HepG2 (cell line): ENCODE data around the gene SLC25A23. TPM values are rescaled to one million over a fixed set of nuclear protein-coding genes. Genes with fewer than 3 reads are reported as not detected.

Experiments
- AGO2 ChIP-seq: fragments of 200-400 bp; formaldehyde crosslinking; optimal IDR thresholded peaks from 2 replicates; pipeline ENCODE3; 2017; ENCODE audit warnings: mild to moderate bottlenecking, low read depth, low read length, moderate library complexity
- AKAP8 ChIP-seq: sonication (generic); formaldehyde crosslinking; IDR thresholded peaks from 2 replicates; pipeline ENCODE4 v1.5.1; 2020; ENCODE audit warnings: mild to moderate bottlenecking, missing genetic modification reagents
- ATF1 ChIP-seq: IDR thresholded peaks from 2 replicates; pipeline ENCODE4 v1.6.1; 2016; ENCODE audit warnings: mild to moderate bottlenecking, control low read depth
- CBX5 ChIP-seq: sonication (generic); formaldehyde crosslinking; IDR thresholded peaks from 2 replicates; pipeline ENCODE4 v1.4.0; 2020; ENCODE audit warnings: missing genetic modification reagents, borderline replicate concordance
- EEA1 ChIP-seq: sonication (generic); formaldehyde crosslinking; IDR thresholded peaks from 2 replicates; pipeline ENCODE4 v1.5.1; 2020; ENCODE audit warnings: mild to moderate bottlenecking, missing genetic modification reagents, borderline replicate concordance
- ELF3 ChIP-seq: IDR thresholded peaks from 2 replicates; pipeline ENCODE4 v1.6.1; 2016; ENCODE audit warnings: missing genetic modification reagents, missing compliant biosample characterization
- FOXK1 ChIP-seq: sonication (generic); formaldehyde crosslinking; IDR thresholded peaks from 2 replicates; pipeline ENCODE4 v1.4.0; 2020; ENCODE audit warnings: low read depth, missing genetic modification reagents, borderline replicate concordance
- HMG20A ChIP-seq: IDR thresholded peaks from 2 replicates; pipeline ENCODE4 v1.6.1; 2016; ENCODE audit warnings: borderline replicate concordance
- HNRNPLL ChIP-seq: fragments of 200-400 bp; formaldehyde crosslinking; IDR thresholded peaks from 2 replicates; pipeline ENCODE4 v1.6.1; 2017; ENCODE audit warnings: mild to moderate bottlenecking, low read depth, low read length; ENCODE audit not compliant: poor library complexity, severe bottlenecking
- HOXA7 ChIP-seq: sonication (generic); formaldehyde crosslinking; IDR thresholded peaks from 2 replicates; pipeline ENCODE4 v1.8.1; 2022; ENCODE audit warnings: mild to moderate bottlenecking, missing genetic modification reagents, moderate library complexity
- KDM2A ChIP-seq: sonication (generic); formaldehyde crosslinking; IDR thresholded peaks from 2 replicates; pipeline ENCODE4 v1.4.0; 2020; ENCODE audit warnings: low read depth, missing genetic modification reagents, borderline replicate concordance
- KDM5A ChIP-seq: fragments of 200-600 bp; sonication (generic); IDR thresholded peaks from 2 replicates; pipeline ENCODE4 v1.7.0; 2018; ENCODE audit warnings: antibody characterized with exemption, mild to moderate bottlenecking, low read length, borderline replicate concordance
- MLLT10 ChIP-seq: sonication (generic); formaldehyde crosslinking; IDR thresholded peaks from 2 replicates; pipeline ENCODE4 v1.4.0; 2020; ENCODE audit warnings: missing genetic modification reagents
- PAXIP1 ChIP-seq: sonication (generic); formaldehyde crosslinking; conservative IDR thresholded peaks from 2 replicates; pipeline ENCODE4 v1.4.0; 2020; ENCODE audit warnings: mild to moderate bottlenecking, missing genetic modification reagents, moderate library complexity
- SIX4 ChIP-seq: sonication (generic); formaldehyde crosslinking; IDR thresholded peaks from 2 replicates; pipeline ENCODE4 v1.4.0; 2020; ENCODE audit warnings: missing genetic modification reagents
- SMYD3 ChIP-seq: sonication (generic); formaldehyde crosslinking; IDR thresholded peaks from 2 replicates; pipeline ENCODE4 v1.8.1; 2023; ENCODE audit warnings: mild to moderate bottlenecking, missing genetic modification reagents
- ZBTB21 ChIP-seq: sonication (generic); formaldehyde crosslinking; IDR thresholded peaks from 2 replicates; pipeline ENCODE4 v1.4.0; 2020; ENCODE audit warnings: missing genetic modification reagents
- ZFX ChIP-seq: sonication (generic); formaldehyde crosslinking; IDR thresholded peaks from 2 replicates; pipeline ENCODE4 v1.4.0; 2020; ENCODE audit warnings: mild to moderate bottlenecking, low read depth, missing genetic modification reagents, moderate library complexity
- ZNF331 ChIP-seq: sonication (generic); formaldehyde crosslinking; IDR thresholded peaks from 2 replicates; pipeline ENCODE4 v1.4.0; 2020; ENCODE audit warnings: missing genetic modification reagents
- ZNF335 ChIP-seq: sonication (generic); formaldehyde crosslinking; IDR thresholded peaks from 2 replicates; pipeline ENCODE4 v1.4.0; 2020; ENCODE audit warnings: missing genetic modification reagents
- ZNF563 ChIP-seq: sonication (generic); formaldehyde crosslinking; IDR thresholded peaks from 2 replicates; pipeline ENCODE4 v1.8.0; 2022; ENCODE audit warnings: mild to moderate bottlenecking, moderate library complexity, missing genetic modification reagents
- ZNF709 ChIP-seq: sonication (generic); formaldehyde crosslinking; IDR thresholded peaks from 2 replicates; pipeline ENCODE4 v1.5.0; 2020; ENCODE audit warnings: mild to moderate bottlenecking, missing genetic modification reagents
- ZNF782 ChIP-seq: sonication (generic); formaldehyde crosslinking; IDR thresholded peaks from 2 replicates; pipeline ENCODE4 v1.4.0; 2020; ENCODE audit warnings: missing genetic modification reagents, mild to moderate bottlenecking, borderline replicate concordance
- polyA plus RNA-seq, 8 experiments: library from polyadenylated mRNA; depleted of rRNA in 3 of 8; stranded (reverse) in 7 of 8; unstranded in 1 of 8; fragments of >200 nt; fragmentation: Illumina TruSeq in 4 of 8; extraction: Trizol in 4 of 8; gene quantifications; 2 replicates each; pipeline versions ENCODE4 v1.2.1 to v1.2.3, GENCODE V29; 2011 to 2016; ENCODE audit warnings: low read depth in 4 of 8, missing spikeins in 1 of 8, mixed read lengths in 1 of 8; ENCODE audit not compliant: insufficient read depth in 1 of 8
- total RNA-seq, 5 experiments: library from RNA; depleted of rRNA; stranded (reverse); fragments of >200 nt; fragmentation: Illumina TruSeq; extraction: Trizol; gene quantifications; 2 replicates each; pipeline ENCODE4 v1.2.3, GENCODE V29; 2016; ENCODE audit warnings: low read depth in 1 of 5
- TF ChIP-seq, protein P1 (sequence below): IDR thresholded peaks from 2 replicates; pipeline ENCODE4 v1.6.1; 2016; ENCODE audit warnings: mild to moderate bottlenecking

Gene SLC25A23
- total and polyA plus RNA-seq, 2 of the 13 experiments (the other 11 are each of a cell fraction or from before 2014, with no cell fraction given), result 12.4 to 15.2 TPM

GRCh38 chr19:6393074-6393982 lies 66.3 kb downstream of the SLC25A23 start, which contains the start of gene GTF2F1 (continued):
- TF ChIP-seq EEA1 (CRISPR knock-in tag) (no peak), AKAP8 (CRISPR knock-in tag) (peak; percentile 36; the same call in 1 of the 2 replicates), ZBTB21 (CRISPR knock-in tag) (peak; percentile 71), SMYD3 (CRISPR knock-in tag) (no peak), KDM2A (CRISPR knock-in tag) (0 out of 2 replicates have a peak, but pooled peaks have one; percentile 44), ZNF782 (no peak), SIX4 (CRISPR knock-in tag) (0 out of 2 replicates have a peak, but pooled peaks have one; percentile 45), ZNF563 (CRISPR knock-in tag) (peak; percentile 55; the same call in 1 of the 2 replicates), MLLT10 (CRISPR knock-in tag) (no peak), ZNF335 (CRISPR knock-in tag) (no peak; the same call in none of the 2 replicates), AGO2 (no peak), ELF3 (CRISPR knock-in tag) (0 out of 2 replicates have a peak, but pooled peaks have one; percentile 31), KDM5A (no peak; the same call in none of the 2 replicates), ATF1 (CRISPR knock-in tag) (peak; percentile 94), FOXK1 (CRISPR knock-in tag) (peak; percentile 65; the same call in 1 of the 2 replicates), PAXIP1 (CRISPR knock-in tag) (no peak; the same call in 1 of the 2 replicates), ZFX (peak; percentile 94), ZNF709 (CRISPR knock-in tag) (0 out of 2 replicates have a peak, but pooled peaks have one; percentile 58), HNRNPLL (peak; percentile 63), CBX5 (CRISPR knock-in tag) (no peak), HOXA7 (no peak), HMG20A (CRISPR knock-in tag) (no peak), ZNF331 (CRISPR knock-in tag) (no peak)
- TF ChIP-seq, protein P1, sequence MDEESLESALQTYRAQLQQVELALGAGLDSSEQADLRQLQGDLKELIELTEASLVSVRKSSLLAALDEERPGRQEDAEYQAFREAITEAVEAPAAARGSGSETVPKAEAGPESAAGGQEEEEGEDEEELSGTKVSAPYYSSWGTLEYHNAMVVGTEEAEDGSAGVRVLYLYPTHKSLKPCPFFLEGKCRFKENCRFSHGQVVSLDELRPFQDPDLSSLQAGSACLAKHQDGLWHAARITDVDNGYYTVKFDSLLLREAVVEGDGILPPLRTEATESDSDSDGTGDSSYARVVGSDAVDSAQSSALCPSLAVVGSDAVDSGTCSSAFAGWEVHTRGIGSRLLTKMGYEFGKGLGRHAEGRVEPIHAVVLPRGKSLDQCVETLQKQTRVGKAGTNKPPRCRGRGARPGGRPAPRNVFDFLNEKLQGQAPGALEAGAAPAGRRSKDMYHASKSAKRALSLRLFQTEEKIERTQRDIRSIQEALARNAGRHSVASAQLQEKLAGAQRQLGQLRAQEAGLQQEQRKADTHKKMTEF (CRISPR knock-in tag), result peak; percentile 72
